Ectodermal cell (in vitro differentiated cells): Measurements from ENCODE around the gene KCNIP4.

Experiments used
- H3K27ac ChIP-seq: 2 replicates; pipeline ENCODE4 v1.7.0; 2013; ENCODE audit warnings: mild to moderate bottlenecking, low read depth, low read length; ENCODE audit not compliant: insufficient read depth, poor library complexity, severe bottlenecking
- H3K27me3 ChIP-seq: 2 replicates; pipeline ENCODE4 v1.7.0; 2013; ENCODE audit warnings: mild to moderate bottlenecking, low read length; ENCODE audit not compliant: insufficient read depth, control insufficient read depth, poor library complexity, severe bottlenecking
- H3K36me3 ChIP-seq: one replicate; pipeline ENCODE4 v1.7.0; 2013; ENCODE audit warnings: low read length; ENCODE audit not compliant: control insufficient read depth, insufficient read depth
- H3K4me1 ChIP-seq: one replicate; pipeline ENCODE4 v1.7.0; 2013; ENCODE audit warnings: low read length; ENCODE audit not compliant: control insufficient read depth, insufficient read depth
- H3K4me3 ChIP-seq: 2 replicates; pipeline ENCODE4 v1.7.0; 2013; ENCODE audit warnings: low read depth, low read length, control low read depth; ENCODE audit not compliant: insufficient read depth
- H3K9me3 ChIP-seq: 2 replicates; pipeline ENCODE4 v1.7.0; 2013; ENCODE audit warnings: mild to moderate bottlenecking, low read length, moderate library complexity; ENCODE audit not compliant: control insufficient read depth
- WGBS, 2 experiments: methylation state at CpG; one replicate each; pipeline ENCODE4 v1.1.7; 2013; ENCODE audit warnings: missing lambda C conversion rate in 2 of 2; 5-methylcytosine and 5-hydroxymethylcytosine counted together

Gene KCNIP4

GRCh38 chr4:21413807-21414370 is 534.7 kb downstream of the KCNIP4 start:
- H3K9me3 ChIP-seq = no peaks in the 10 kb centered on the region
- no peaks in the 10 kb centered on the region for H3K36me3 ChIP-seq
- H3K27me3 ChIP-seq = no peaks in the 10 kb centered on the region
- H3K4me1 ChIP-seq = no peaks in the 10 kb centered on the region
- no peak overlapping the region for H3K27ac ChIP-seq
- H3K4me3 ChIP-seq = no peak overlapping the region
- WGBS, 2 experiments = 88 to 95% methylated on average over 2 to 5 of the region's 5 CpGs

- WGBS, 2 experiments = 71 to 86% methylated on average over 1 of the region's 1 CpG
These were observed 537.5 kb downstream of the KCNIP4 start for GRCh38 chr4:21411086-21411485.

GRCh38 chr4:21410372-21410771 is 538.2 kb downstream of the KCNIP4 start:
- H3K27me3 ChIP-seq = no peaks in the 10 kb centered on the region
- no peaks in the 10 kb centered on the region for H3K4me1 ChIP-seq
- 91% methylated on average over 4 of the region's 4 CpGs for WGBS, 2 experiments
- no peak overlapping the region for H3K4me3 ChIP-seq
- no peak overlapping the region for H3K27ac ChIP-seq
- no peaks in the 10 kb centered on the region for H3K36me3 ChIP-seq
- H3K9me3 ChIP-seq = no peaks in the 10 kb centered on the region

More at GRCh38 chr4:21411086-21411485, 537.5 kb downstream of the KCNIP4 start:
- Histone ChIP-seq H3K9me3 (no peaks in the 10 kb centered on the region), H3K36me3 (no peaks in the 10 kb centered on the region), H3K4me3 (no peak overlapping the region), H3K27me3 (no peaks in the 10 kb centered on the region), H3K27ac (no peak overlapping the region), H3K4me1 (no peaks in the 10 kb centered on the region)

GRCh38 chr4:21387683-21388082 is 560.9 kb downstream of the KCNIP4 start:
- H3K9me3 ChIP-seq = no peaks in the 10 kb centered on the region
- no peak overlapping the region for H3K4me3 ChIP-seq
- no peak overlapping the region for H3K27ac ChIP-seq
- no peaks in the 10 kb centered on the region for H3K27me3 ChIP-seq
- H3K4me1 ChIP-seq = no peaks in the 10 kb centered on the region
- 66 to 71% methylated on average over 3 of the region's 4 CpGs for WGBS, 2 experiments
- H3K36me3 ChIP-seq = no peaks in the 10 kb centered on the region

- H3K9me3 ChIP-seq = no peaks in the 10 kb centered on the region
- no peaks in the 10 kb centered on the region for H3K27me3 ChIP-seq
- WGBS, 2 experiments = 93 to 99% methylated on average over 2 to 3 of the region's 3 CpGs
- H3K27ac ChIP-seq = no peak overlapping the region
- H3K4me1 ChIP-seq = no peaks in the 10 kb centered on the region
- H3K4me3 ChIP-seq = no peak overlapping the region
- H3K36me3 ChIP-seq = no peaks in the 10 kb centered on the region
These were observed 562.3 kb downstream of the KCNIP4 start for GRCh38 chr4:21386166-21386780.

GRCh38 chr4:21385706-21386105 is 562.9 kb downstream of the KCNIP4 start:
- Histone ChIP-seq H3K9me3 (no peaks in the 10 kb centered on the region), H3K36me3 (no peaks in the 10 kb centered on the region), H3K27me3 (no peaks in the 10 kb centered on the region), H3K27ac (no peak overlapping the region), H3K4me1 (no peaks in the 10 kb centered on the region), H3K4me3 (no peak overlapping the region)
- 93 to 100% methylated on average over 3 of the region's 4 CpGs for WGBS, 2 experiments

- H3K27me3 ChIP-seq = no peaks in the 10 kb centered on the region
- no peak overlapping the region for H3K27ac ChIP-seq
- H3K4me3 ChIP-seq = no peak overlapping the region
- no peaks in the 10 kb centered on the region for H3K36me3 ChIP-seq
- H3K9me3 ChIP-seq = no peaks in the 10 kb centered on the region
- 88 to 94% methylated on average over 3 of the region's 3 CpGs for WGBS, 2 experiments
- no peaks in the 10 kb centered on the region for H3K4me1 ChIP-seq
These were observed 564.0 kb downstream of the KCNIP4 start for GRCh38 chr4:21384609-21385008.

GRCh38 chr4:21380861-21381260 is 567.7 kb downstream of the KCNIP4 start:
- Histone ChIP-seq H3K4me3 (no peak overlapping the region), H3K27ac (no peak overlapping the region), H3K4me1 (no peaks in the 10 kb centered on the region), H3K9me3 (no peaks in the 10 kb centered on the region), H3K27me3 (no peaks in the 10 kb centered on the region), H3K36me3 (no peaks in the 10 kb centered on the region)
- WGBS, 2 experiments = 84 to 85% methylated on average over 3 of the region's 3 CpGs

- no peaks in the 10 kb centered on the region for H3K36me3 ChIP-seq
- no peaks in the 10 kb centered on the region for H3K4me1 ChIP-seq
- no peak overlapping the region for H3K4me3 ChIP-seq
- no peak overlapping the region for H3K27ac ChIP-seq
- no peaks in the 10 kb centered on the region for H3K27me3 ChIP-seq
- 94% methylated on average over 2 of the region's 2 CpGs; no CpG with 5 or more reads in 1 of the 2 experiments for WGBS, 2 experiments
- H3K9me3 ChIP-seq = no peaks in the 10 kb centered on the region
These were observed 571.5 kb downstream of the KCNIP4 start for GRCh38 chr4:21377046-21377445.

GRCh38 chr4:21376176-21376575 is 572.4 kb downstream of the KCNIP4 start:
- Histone ChIP-seq H3K27me3 (no peaks in the 10 kb centered on the region), H3K9me3 (no peaks in the 10 kb centered on the region), H3K36me3 (no peaks in the 10 kb centered on the region), H3K27ac (no peak overlapping the region), H3K4me1 (no peaks in the 10 kb centered on the region), H3K4me3 (no peak overlapping the region)
- WGBS, 2 experiments = 95 to 97% methylated on average over 3 of the region's 3 CpGs
